Stimulated activated effector memory CD8-positive, alpha-beta T cell treated with anti-CD3 and anti-CD28 coated beads, Interleukin-12 subunit alpha, Interleukin-12 subunit beta, amount 100 ng/mL, for 72 hours (primary cell): ENCODE data around the gene AGBL4.

ENCODE experiments used
- ATAC-seq: fragments of 150-1000 bp; cut with Tn5 transposase; 2 replicates; pipeline ENCODE4 v1.10.0; 2021
- DNase-seq, 2 donors: peaks; one replicate each; pipeline ENCODE4 v3.0.0; 2021 to 2022; ENCODE audit warnings: low spot score in 2 of 2
- H3K27ac Mint-ChIP-seq: one replicate; pipeline ENCODE4 v1.8.0; 2022; ENCODE audit warnings: mild to moderate bottlenecking, mixed read lengths
- H3K36me3 Mint-ChIP-seq: one replicate; pipeline ENCODE4 v1.8.0; 2022; ENCODE audit warnings: mild to moderate bottlenecking, mixed read lengths
- H3K4me1 Mint-ChIP-seq: one replicate; pipeline ENCODE4 v1.8.0; 2022; ENCODE audit warnings: mixed read lengths
- H3K4me3 Mint-ChIP-seq: one replicate; pipeline ENCODE4 v1.8.0; 2022; ENCODE audit warnings: mild to moderate bottlenecking, mixed read lengths
- H3K9me3 Mint-ChIP-seq: one replicate; pipeline ENCODE4 v1.8.0; 2022; ENCODE audit warnings: mixed read lengths

AGBL4 gene

GRCh38 chr1:49229555-49229954 lies 794.2 kb downstream of the AGBL4 start:
- DNase-seq (no peak), ATAC-seq (no peak)
- H3K4me1 Mint-ChIP-seq: no peaks in the 10 kb centered on the region
- no peaks in the 10 kb centered on the region for H3K36me3 Mint-ChIP-seq
- no peak overlapping the region for H3K4me3 Mint-ChIP-seq
- H3K27ac Mint-ChIP-seq: no peak overlapping the region
- H3K9me3 Mint-ChIP-seq: no peaks in the 10 kb centered on the region

DNA sequence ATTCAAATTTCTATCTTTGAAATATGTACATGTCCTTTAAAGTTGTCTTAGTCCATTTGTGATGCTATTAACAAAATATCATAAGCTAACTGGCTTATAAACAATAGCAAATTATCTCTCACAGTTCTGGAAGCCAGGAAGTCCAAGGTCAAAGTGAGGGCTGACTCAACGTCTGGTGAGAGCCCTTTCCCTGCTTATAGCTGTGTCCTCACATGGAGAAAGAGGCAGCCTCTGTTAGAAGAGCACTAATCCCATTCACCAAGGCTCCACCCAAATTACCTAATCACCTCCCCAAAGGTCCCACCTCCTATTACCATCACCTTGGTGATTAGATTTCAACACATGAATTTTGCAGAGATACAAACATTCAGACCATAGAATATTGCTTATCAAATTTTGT lies 797.0 kb downstream of the AGBL4 start:
- Mint-ChIP-seq H3K9me3 (no peaks in the 10 kb centered on the region), H3K36me3 (no peaks in the 10 kb centered on the region), H3K27ac (no peak overlapping the region), H3K4me3 (no peak overlapping the region), H3K4me1 (no peaks in the 10 kb centered on the region)
- ATAC-seq: no peak
- no peak for DNase-seq

DNA sequence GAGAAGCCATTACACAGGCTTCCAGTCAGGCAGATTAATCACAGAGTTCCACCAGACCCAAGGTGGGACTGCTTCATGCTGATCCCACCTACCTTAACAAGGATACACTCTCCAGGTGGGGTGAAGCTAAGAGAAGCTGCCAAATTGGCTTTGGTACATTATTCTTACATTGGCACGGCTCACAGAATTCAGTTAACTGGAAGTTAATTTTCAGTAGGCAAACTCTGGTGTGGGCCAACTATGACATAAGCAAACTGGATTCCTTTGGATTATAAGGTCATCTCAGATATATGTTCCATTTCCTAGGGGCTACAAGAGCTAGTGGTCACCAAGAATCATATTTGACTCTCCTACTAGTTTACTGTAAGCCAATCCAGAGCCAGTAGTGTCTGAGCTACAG lies 798.3 kb downstream of the AGBL4 start:
- no peaks in the 10 kb centered on the region for H3K36me3 Mint-ChIP-seq
- no peaks in the 10 kb centered on the region for H3K9me3 Mint-ChIP-seq
- DNase-seq (no peak), ATAC-seq (no peak)
- H3K4me1 Mint-ChIP-seq: no peaks in the 10 kb centered on the region
- no peak overlapping the region for H3K27ac Mint-ChIP-seq
- no peak overlapping the region for H3K4me3 Mint-ChIP-seq

DNA sequence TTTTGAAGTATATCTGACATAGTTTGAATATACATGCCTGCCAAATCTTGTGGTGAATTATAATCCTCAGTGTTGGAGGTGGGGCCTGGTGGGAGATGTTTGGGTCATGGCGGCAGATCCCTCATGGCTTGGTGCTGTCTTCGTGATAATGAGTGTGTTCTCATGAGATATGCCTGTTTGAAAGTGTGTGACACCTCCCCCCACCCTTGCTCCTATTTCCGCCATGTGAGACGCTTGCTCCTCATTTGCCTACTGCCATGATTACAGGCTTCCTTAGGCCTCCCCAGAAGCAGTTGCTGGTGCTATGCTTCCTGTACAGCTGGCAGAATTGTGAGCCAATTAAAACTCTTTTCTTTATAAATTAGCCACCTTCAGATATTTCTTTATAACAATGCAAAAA lies 810.5 kb downstream of the AGBL4 start:
- ATAC-seq: no peak
- Mint-ChIP-seq H3K27ac (no peak overlapping the region), H3K4me3 (no peak overlapping the region), H3K4me1 (no peaks in the 10 kb centered on the region), H3K36me3 (no peaks in the 10 kb centered on the region), H3K9me3 (peaks cover 4% of the 10 kb centered on the region)
- DNase-seq: no peak

DNA sequence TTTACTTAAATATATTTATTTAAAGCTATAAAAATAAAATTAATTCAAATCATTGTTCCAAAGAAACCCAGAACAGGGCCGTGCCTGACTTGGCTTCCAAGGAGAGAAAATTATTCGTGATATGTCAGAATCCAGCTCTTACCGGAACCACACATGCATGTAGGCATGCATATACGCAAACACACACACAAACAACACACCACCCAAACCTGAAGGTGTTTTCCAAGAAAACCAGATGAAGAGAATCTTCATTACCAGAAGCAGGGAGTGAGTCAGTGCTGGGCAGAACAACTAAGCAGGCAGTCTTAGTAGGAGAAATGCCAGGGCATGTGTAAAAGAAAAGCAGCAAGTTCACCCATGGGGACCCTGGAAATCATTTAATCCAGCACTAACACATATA lies 815.0 kb downstream of the AGBL4 start:
- DNase-seq: no peak
- Mint-ChIP-seq H3K4me1 (no peaks in the 10 kb centered on the region), H3K4me3 (no peak overlapping the region), H3K36me3 (no peaks in the 10 kb centered on the region), H3K9me3 (peaks cover 2% of the 10 kb centered on the region), H3K27ac (no peak overlapping the region)
- ATAC-seq: no peak

DNA sequence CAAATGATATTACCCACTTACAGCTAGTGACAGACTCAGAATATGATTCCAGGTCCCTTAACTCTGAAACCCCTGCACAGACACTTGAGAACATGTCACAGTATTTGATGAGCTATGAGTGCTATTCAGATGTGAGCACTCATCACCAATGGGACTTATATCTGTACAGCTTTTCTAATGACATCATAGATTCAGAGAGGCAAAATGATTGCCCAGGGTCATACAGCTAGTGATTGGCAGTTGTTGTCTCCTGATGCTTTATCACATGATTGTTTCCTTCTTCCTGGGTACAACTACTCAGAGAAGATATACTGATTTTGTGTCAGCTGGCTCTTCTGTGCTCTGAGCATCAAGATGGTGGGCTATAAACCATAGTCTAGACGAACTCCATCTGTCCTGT lies 819.0 kb downstream of the AGBL4 start:
- H3K36me3 Mint-ChIP-seq: no peaks in the 10 kb centered on the region
- DNase-seq: no peak
- no peaks in the 10 kb centered on the region for H3K4me1 Mint-ChIP-seq
- H3K9me3 Mint-ChIP-seq: peaks cover 7% of the 10 kb centered on the region
- ATAC-seq: no peak
- H3K4me3 Mint-ChIP-seq: no peak overlapping the region
- no peak overlapping the region for H3K27ac Mint-ChIP-seq

GRCh38 chr1:49200738-49201137 lies 823.0 kb downstream of the AGBL4 start:
- DNase-seq: no peak
- peaks cover 5% of the 10 kb centered on the region for H3K9me3 Mint-ChIP-seq
- no peak overlapping the region for H3K27ac Mint-ChIP-seq
- no peak overlapping the region for H3K4me3 Mint-ChIP-seq
- no peaks in the 10 kb centered on the region for H3K36me3 Mint-ChIP-seq
- H3K4me1 Mint-ChIP-seq: no peaks in the 10 kb centered on the region
- no peak for ATAC-seq

GRCh38 chr1:49199564-49199963 lies 824.2 kb downstream of the AGBL4 start:
- Mint-ChIP-seq H3K4me3 (no peak overlapping the region), H3K4me1 (no peaks in the 10 kb centered on the region), H3K27ac (no peak overlapping the region), H3K36me3 (no peaks in the 10 kb centered on the region), H3K9me3 (peaks cover 12% of the 10 kb centered on the region)
- ATAC-seq (no peak), DNase-seq (no peak)

DNA sequence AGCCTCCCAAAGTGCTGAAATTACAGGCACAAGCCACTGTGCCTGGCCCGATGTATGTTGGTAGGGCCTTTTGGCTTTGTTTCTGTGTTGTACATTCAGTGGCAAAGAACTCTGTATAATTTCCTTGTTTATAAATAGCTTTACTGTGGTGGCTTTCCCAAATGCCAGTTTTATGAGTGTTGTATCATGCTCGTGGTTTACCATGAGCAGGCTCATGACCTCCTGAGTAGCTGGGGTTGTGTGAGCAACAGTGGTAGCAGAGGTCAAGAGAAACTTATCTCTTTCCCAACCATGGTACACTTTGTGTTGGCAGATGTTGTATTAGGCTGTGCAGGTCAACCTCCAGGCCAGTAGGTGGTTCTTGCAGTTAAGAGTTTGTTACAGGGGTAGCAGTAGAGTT lies 826.7 kb downstream of the AGBL4 start:
- no peak for DNase-seq
- no peak overlapping the region for H3K4me3 Mint-ChIP-seq
- ATAC-seq: no peak
- peaks cover 18% of the 10 kb centered on the region for H3K9me3 Mint-ChIP-seq
- H3K4me1 Mint-ChIP-seq: no peaks in the 10 kb centered on the region
- no peak overlapping the region for H3K27ac Mint-ChIP-seq
- H3K36me3 Mint-ChIP-seq: no peaks in the 10 kb centered on the region

GRCh38 chr1:49190138-49190537 lies 833.6 kb downstream of the AGBL4 start:
- no peaks in the 10 kb centered on the region for H3K36me3 Mint-ChIP-seq
- ATAC-seq: no peak
- no peak for DNase-seq
- no peaks in the 10 kb centered on the region for H3K4me1 Mint-ChIP-seq
- no peak overlapping the region for H3K4me3 Mint-ChIP-seq
- no peak overlapping the region for H3K27ac Mint-ChIP-seq
- H3K9me3 Mint-ChIP-seq: peaks cover 12% of the 10 kb centered on the region

DNA sequence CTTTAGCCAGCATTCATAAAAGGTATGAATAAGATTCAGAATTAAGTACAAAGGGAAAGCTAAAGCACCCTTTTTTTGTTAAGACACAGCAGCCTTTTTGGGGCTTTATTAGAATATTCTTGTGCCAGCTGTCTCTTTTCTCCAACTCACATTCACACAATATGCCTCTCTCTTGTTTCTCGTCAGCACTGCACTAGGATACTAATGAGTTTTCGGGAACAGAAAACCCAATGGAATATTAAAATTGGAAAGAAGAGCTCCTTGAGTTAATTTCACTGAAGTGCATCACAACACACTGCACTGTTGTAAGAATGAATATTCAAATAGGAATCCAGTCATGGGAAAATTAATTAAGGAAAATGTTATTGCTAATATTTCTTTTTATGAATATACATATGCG lies 836.7 kb downstream of the AGBL4 start:
- Mint-ChIP-seq H3K27ac (no peak overlapping the region), H3K9me3 (peaks cover 3% of the 10 kb centered on the region), H3K4me3 (no peak overlapping the region), H3K36me3 (no peaks in the 10 kb centered on the region), H3K4me1 (no peaks in the 10 kb centered on the region)
- DNase-seq (no peak), ATAC-seq (no peak)

GRCh38 chr1:49185450-49185980 lies 838.2 kb downstream of the AGBL4 start:
- no peaks in the 10 kb centered on the region for H3K36me3 Mint-ChIP-seq
- ATAC-seq: no peak
- H3K9me3 Mint-ChIP-seq: peaks cover 3% of the 10 kb centered on the region
- no peak overlapping the region for H3K27ac Mint-ChIP-seq
- H3K4me3 Mint-ChIP-seq: no peak overlapping the region
- H3K4me1 Mint-ChIP-seq: no peaks in the 10 kb centered on the region
- no peak for DNase-seq

GRCh38 chr1:49183489-49183888 lies 840.3 kb downstream of the AGBL4 start:
- Mint-ChIP-seq H3K36me3 (no peaks in the 10 kb centered on the region), H3K27ac (no peak overlapping the region), H3K4me3 (no peak overlapping the region), H3K9me3 (peaks cover 3% of the 10 kb centered on the region), H3K4me1 (no peaks in the 10 kb centered on the region)
- DNase-seq (no peak), ATAC-seq (no peak)

DNA sequence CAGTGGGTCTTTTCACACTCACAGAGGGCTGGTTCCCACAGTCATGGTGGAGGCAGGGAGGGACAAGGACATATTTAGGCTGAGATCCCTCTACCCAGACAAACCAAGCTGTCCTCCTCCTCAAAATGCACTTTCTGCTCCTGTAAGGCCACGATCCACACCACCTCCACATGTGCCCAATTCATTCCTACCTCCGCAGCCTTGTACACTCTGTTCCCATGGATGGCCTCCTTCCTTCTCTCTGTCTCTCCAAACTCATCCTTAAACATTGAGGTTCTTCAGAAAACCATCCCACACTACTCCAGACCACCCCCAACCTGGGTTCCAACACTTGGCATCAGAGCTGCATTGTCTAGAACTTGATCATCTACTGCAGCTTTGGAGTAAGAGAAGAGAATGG lies 842.7 kb downstream of the AGBL4 start:
- Mint-ChIP-seq H3K36me3 (no peaks in the 10 kb centered on the region), H3K27ac (no peak overlapping the region), H3K4me3 (no peak overlapping the region), H3K4me1 (no peaks in the 10 kb centered on the region), H3K9me3 (no peaks in the 10 kb centered on the region)
- DNase-seq (no peak), ATAC-seq (no peak)

DNA sequence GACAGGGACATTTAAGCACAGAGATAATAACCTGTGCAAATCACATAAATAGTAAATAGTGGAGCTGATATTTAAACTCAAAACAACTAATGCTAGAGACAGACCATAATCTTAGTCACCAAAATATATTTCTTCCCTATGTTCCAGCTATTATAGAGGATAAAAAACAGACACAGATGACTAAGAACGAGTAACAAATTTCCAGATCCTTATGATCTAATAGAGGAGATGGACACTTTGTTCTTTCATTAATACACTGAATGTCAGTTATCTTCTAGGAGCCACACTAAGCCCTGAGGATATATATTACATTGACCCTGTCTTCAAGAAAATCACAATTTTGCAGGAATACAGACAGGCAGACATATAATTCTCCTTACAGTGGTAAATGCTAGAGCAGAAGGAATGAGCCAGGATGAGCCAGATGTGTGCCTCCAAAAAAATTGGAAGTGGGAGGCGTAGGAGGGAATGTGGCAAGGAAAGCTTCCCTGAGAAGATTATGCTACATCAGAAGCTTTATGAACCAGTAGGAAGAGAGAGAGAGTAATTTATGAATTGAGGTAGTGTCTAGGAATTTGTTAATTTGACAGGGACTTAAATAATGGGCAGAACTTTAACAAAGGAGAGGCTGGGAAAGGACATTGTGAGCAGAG lies 851.7 kb downstream of the AGBL4 start:
- DNase-seq: no peak
- Mint-ChIP-seq H3K27ac (no peak overlapping the region), H3K4me1 (no peaks in the 10 kb centered on the region), H3K36me3 (no peaks in the 10 kb centered on the region), H3K4me3 (no peak overlapping the region), H3K9me3 (peaks cover 6% of the 10 kb centered on the region)
- ATAC-seq: no peak

- Mint-ChIP-seq H3K27ac (no peak overlapping the region), H3K4me3 (no peak overlapping the region), H3K9me3 (peaks cover 2% of the 10 kb centered on the region), H3K4me1 (no peaks in the 10 kb centered on the region), H3K36me3 (no peaks in the 10 kb centered on the region)
- no peak for ATAC-seq
- DNase-seq: no peak
These were observed 857.7 kb downstream of the AGBL4 start for GRCh38 chr1:49166031-49166430.

GRCh38 chr1:49163031-49163430 lies 860.7 kb downstream of the AGBL4 start:
- Mint-ChIP-seq H3K27ac (no peak overlapping the region), H3K4me1 (no peaks in the 10 kb centered on the region), H3K36me3 (no peaks in the 10 kb centered on the region), H3K9me3 (peaks cover 7% of the 10 kb centered on the region), H3K4me3 (no peak overlapping the region)
- DNase-seq (no peak), ATAC-seq (no peak)
